GM19043 (cell line): Measurements from ENCODE around the gene ZBTB45.
"Not testable (repeated sequence)": the region's sequence is repeated elsewhere in the genome, so short reads cannot be mapped to it uniquely, and the experiment has no call there.

Experiments used
- ATAC-seq: cut with Tn5 transposase; IDR thresholded peaks from one replicate; pipeline ENCODE4 v1.9.1; 2021; ENCODE audit warnings: low read depth; ENCODE audit not compliant: unreplicated experiment

Gene ZBTB45

DNA sequence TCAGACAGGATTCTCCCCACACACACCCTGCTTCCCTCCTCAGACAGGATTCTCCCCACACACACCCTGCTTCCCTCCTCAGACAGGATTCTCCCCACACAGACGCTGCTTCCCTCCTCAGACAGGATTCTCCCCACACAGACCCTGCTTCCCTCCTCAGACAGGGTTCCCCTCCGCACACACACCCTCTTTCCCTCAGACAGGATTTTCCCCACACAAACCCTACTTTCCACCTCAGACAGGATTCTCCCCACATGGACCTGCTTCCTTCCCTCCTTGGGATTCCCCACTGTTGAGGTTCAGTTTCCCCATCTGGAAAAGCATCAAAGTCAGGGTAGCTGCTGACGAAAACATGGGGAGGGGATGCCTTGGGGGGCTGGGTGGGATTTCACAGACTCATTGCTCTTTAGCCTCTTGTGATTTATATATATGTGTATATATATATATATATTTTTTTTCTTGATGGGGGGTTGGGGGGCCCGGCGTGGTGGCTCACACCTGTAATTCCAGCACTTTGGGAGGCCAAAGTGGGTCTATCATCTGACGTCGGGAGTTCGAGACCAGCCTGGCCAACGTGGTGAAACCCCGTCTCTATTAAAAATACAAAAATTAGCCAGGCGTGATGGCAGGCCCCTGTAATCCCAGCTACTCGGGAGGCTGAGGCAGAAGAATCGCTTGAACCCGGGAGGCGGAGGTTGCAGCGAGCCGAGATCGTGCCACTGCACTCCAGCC, 23.2 kb upstream of the ZBTB45 start:
- not testable (repeated sequence) for ATAC-seq

DNA sequence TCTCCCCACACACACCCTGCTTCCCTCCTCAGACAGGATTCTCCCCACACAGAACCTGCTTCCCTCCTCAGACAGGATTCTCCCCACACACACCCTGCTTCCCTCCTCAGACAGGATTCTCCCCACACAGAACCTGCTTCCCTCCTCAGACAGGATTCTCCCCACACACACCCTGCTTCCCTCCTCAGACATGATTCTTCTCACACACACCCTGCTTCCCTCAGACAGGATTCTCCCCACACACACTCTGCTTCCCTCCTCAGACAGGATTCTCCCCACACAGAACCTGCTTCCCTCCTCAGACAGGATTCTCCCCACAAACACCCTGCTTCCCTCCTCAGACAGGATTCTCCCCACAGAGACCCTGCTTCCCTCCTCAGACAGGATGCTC, 19.6 kb upstream of the ZBTB45 start:
- ATAC-seq: not testable (repeated sequence)

DNA sequence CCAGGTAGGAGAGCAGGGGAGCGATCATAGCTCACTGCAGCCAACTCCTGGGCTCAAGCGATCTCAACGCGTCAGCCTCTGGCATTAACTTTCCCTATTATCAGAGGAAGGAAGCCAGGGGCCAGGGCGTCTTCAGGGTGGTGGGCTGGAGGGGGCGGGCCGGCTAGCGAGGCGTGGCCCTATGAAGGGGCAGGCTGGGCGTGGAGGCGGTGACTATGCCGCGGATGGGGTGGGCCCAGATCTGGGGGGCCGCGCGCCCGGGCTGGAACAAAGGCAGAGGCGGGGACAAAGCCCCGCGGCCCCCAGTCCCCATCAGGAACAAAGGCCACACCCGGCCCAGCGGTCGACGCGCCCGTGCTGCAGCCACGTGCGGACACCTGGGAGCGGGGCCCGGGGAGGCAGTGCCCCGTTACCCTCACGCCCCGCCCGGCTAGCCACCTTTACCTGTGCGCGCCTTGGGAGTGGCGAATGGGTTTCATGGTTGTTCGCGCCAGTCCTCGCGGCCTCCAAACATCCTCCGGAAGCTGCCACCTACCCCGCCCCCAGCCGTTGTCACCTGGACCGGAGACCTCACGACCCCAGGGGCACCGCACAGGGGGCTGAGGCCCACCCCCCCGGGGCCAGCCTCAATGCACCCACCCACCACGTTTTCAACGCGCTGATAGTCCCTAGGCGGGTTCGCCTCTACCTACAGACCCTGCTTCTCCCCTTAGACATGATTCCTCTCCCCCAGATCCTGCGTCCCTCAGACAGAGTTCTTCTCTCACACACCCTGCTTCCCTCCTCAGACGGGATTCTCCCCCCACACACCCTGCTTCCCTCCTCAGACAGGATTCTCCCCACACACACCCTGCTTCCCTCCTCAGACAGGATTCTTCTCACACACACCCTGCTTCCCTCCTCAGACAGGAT, 18.9 kb upstream of the ZBTB45 start:
- ATAC-seq: no peak

DNA sequence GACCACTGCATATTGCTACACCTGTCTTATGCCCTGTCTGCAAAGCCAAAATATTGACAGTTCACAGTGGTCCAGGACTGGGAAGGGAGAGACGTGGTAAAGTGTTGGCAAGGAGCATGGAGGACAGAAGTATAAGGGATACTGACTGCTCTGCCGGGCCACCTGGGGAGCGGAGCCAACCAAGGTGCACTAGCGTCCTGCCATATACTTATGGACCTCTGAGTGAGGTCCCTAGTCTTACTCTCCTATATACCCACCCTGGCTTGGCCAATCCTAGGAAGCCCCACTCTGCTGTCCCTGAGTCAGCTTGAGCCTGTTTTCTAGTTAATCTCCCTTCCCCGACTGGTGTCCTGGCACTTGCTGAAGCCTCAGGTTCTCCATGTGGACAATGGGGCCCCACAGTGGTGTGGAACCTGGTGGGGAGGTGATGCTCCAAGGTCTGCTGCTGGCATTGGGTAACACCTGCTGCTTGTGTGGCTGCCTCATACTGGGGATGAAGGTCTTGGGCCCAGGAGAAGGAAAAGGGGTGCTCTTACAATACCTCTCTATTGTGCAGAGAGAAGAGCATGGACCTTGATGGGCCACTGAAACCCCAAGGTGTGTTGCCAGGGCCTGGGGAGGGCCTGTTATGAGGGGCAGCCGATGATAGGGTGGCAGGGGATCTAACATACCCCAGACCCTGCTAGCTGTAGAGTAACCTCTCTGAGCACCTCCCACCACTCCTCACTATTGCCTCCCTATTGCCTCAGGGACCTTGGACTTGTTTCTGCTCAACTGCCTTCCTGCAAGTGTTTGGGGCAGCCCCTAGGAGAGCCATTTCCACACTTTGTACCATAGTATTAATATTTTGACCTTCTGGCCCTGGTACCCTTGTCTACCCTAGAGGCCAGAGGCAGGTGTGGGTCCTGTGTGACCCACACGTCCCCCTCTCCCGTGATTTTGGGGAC, 17.5 kb upstream of the ZBTB45 start:
- ATAC-seq: no peak

DNA sequence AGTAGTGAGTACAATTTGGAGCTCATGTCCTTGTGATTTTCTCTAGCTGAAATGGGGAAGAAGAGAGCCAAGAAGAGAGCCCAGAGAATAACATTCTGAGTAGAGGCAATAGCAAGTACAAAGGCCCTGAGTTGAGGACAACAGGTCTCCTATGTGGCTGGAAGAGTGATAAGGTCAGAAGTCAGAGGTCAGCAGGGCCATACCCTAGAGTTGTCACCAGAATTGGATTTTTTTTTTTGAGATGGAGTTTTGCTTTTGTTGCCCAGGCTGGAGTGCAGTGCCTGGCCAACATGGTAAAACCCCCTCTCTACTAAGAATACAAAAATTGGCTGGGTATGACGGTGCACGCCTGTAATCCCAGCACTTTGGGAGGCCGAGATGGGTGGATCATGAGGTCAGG, 16.2 kb upstream of the ZBTB45 start:
- no peak for ATAC-seq

DNA sequence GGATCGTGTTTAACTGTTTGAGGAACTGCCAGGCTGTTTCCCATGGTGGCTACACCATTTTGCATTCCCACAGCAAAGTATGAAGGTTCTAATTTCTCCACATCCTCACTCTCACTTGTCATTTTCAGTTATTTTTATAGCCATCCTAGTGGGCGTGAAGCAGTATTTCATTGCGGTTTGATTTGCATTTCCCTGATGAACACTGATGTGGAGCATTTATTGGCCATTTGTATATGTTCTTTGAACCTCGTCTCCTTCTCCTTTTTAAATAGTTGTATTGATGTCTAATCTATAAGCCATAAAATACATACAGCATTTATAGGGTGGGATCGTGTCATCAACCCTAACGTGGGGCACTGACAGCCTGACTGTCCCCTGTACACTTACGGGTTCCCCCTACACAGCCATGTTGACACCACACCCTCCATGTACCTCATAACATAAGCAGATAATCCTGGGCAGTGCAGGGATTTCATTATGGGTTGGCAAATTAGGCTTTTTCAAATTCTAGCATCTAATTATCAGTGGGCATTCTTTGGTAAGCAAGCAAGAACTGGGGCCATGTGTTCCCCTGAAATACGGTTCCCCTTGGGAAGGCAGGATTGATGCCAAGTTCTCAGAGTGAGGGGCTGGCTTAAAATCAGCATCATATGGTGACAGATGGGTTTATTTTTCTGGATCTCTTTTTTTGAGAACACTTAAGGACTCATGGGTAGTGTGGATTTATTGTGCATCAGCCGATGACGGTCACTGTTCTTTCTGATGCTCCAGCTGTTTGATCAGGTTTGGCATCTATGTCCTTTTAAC, 11.6 kb upstream of the ZBTB45 start:
- no peak for ATAC-seq

DNA sequence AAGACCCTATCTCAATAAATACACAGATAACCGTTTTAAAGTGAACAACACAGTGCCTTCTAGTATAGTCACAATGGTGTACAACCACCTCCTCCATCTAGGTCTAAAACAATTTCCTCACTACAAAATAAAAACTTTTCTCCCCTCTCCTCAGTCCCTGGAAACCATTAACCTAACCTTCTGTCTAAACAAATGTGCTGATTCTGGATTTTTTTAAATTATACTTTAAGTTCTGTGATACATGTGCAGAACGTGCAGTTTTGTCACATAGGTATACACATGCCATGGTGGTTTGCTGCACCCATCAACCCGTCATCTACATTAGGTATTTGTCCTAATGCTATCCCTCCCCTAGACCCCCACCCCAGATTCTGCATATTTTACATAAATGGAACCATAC, 9.8 kb upstream of the ZBTB45 start:
- ATAC-seq: no peak

DNA sequence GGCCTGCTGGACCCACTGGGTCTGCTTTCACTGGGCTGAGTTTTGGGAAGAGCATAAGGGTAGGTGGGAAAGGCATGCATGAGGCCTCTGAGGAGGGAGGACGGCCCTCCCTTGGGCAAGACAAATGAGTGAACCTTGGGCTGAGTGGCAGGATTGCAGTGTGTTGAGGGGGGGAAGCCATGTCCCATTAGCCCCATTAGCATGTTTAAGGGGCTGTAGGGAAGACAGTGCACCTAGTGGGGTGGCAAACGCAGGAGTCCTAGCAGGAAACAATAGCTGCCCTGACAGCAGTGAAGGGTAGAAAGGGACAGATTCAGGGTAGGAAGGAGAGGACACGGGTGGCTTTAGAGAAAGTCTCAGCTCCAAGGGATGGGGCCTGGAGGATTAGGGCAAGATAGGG, 3.1 kb upstream of the ZBTB45 start:
- no peak for ATAC-seq

DNA sequence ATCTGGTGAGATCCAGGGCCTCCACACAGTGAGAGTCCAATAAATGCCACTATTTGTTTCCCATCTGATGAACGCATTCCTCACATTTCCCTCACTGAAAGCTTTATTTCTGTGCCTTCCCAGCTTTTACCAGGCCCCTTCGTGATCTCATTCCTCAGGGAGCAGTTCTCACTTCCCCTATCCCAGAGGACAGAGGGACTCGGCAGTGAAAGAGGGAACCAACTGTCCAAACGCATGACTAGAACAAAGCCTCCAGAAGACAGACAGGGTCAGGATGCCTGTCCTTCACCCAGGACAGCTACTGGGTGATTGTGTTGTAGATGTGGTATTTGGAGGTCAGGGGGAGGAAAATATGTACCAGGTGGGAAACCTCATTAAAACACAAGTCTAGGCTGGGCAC, 2.0 kb upstream of the ZBTB45 start:
- no peak for ATAC-seq

DNA sequence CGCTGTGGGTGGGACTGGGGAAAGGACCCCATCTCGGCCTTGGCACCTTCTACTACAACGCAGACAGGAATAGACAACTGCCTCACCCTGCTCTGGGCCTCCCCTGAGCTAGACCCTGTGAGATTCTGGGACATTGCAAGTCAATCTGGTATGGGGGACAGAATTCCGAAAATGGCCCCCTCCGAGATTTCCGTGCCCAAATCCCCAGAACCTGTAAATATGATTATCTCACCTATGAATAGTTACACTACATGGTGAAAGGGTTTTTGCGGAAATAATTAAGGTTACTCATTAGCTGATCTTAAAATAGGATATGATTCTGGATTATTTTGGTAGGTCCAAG, 618 bp upstream of the ZBTB45 start:
- no peak for ATAC-seq

DNA sequence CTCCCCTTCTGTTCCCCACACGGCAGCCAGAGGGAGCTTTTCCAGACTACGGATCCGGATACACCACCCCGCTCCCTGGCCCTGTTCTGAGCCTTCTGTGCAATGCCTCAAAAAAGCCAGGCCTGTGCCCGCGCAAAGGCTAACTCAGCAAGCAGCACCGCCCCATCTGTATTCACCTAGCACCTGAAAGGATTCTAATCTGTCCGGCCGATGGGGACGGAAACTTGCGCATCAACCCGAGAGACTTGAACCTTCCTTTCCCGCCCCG, 589 bp downstream of the ZBTB45 start:
- no peak for ATAC-seq

DNA sequence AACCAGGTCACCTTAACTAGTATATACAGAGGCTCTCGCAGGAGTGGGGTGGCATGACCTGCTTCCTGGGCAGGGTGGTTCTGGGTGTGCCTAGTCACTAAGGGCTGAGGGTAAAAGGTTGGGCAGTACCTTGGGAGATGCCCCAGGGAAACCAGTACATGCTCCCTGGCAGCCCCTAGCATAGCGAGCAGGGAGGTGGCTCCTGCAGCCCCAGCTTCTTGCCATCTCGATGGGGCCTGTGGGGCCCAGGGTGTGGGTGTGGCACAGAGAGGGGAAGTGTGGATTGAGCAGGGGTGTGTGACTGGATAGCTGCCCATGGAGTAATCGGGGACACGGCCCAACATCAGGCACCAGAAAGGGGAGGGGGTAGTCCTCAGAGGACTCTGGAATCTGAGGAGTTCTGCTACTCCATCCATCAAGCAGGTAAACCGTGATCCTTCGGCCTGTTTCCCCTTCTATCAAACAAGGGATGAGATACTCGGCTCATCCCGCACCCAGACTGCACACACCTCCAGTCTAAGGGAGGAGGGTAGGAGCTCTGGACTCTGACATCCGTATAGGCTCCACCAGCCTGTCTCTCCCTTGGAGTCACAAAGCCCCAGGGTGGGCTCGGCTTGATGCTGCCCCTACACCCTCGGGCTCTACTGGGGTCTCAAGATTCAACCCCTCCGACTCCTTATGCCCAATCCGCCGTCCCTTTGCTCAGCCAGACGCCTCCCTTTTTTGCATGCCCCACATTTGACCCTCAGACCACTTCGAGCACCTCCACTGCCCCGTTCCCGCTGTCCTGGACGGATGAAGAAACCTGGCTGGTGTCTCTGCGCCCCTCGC, 1.1 kb downstream of the ZBTB45 start:
- ATAC-seq: no peak

DNA sequence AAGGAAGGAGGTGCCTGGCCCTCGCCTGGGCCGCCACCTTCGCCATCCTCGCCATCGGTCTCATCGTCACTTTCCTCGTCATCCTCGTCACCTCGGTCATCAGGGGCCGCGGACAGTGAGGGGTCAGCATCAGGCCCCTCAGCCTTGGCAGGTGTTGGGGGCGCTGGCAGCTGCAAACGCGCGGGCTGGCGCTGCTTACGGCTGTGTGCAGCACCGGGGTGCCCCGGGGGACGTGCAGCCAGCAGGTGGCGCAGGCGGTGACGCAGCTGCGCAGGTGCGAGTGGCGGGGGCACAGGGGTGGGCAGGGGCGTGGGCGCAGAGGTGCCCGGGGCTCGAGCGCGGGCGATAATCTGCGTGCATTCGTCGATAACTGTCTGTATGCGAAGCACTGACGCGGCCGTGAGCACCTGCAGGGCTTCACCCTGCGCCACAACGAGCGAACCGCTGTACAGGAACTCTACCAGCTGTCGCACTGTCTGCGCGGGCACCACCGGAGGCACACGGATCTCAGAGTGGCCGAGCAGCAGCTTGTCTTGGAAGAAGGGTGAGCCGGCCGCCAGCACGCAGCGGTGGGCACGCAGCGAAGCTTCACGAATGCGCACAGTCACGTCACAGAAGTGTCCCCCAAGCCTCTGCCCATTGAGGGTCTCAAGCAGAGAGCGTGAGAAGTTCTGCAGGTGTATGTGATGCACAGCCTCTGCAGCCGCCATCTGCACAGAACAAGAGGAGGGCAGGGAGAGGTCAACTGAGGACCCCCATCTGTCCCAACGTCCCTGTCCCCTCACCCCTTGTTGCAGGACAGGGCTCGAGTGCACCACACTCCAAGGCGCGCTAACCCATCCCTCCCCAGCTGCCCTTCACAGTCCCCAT, 2.4 kb downstream of the ZBTB45 start:
- ATAC-seq: no peak

DNA sequence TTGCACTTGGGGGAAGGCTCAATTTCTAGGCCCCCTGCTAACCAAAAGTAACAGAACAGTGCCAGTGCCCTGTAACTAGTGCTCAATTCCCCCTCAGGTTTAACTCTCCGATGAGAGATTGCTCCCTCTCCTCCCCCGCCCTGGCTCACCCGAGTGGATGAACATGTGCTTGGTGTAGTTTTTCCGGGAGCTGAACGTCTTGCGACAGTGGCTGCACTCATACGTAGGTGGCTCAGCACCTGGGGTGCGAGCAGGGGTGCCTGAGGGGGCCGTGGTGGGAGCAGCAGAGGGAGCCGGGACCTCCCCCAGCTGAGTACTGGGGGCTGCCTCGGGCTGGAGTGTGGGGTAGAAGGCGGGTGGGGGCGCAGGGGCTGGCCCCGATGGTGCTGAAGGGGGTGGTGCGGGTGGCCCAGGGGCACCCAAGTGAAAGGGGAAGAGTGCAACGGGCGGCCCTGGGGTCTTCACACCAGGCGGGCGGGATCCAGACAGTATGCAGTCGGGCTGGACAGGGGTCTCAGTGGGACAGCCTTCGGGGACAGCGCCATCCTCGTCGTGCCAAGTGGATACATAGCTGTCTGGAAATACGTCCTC, 3.3 kb downstream of the ZBTB45 start:
- ATAC-seq: no peak

DNA sequence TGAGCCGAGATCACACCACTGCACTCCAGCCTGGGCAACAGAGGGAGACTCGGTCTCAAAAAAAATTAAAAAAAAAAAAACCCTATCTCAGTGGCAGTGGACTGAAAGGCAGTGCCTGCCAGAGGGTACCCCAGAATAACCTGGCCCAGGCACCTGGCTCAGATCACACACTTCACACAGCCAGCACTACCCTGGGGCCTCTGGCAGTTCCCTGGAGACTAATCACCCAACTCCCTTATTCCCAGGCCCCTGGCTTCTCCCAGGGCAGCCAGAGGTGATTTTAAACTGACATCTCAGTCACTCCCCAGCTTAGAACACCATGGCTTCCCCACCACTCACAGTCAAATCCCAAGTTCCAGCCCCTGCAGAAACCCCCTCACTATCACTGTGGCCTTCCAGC, 4.4 kb downstream of the ZBTB45 start:
- ATAC-seq: no peak

DNA sequence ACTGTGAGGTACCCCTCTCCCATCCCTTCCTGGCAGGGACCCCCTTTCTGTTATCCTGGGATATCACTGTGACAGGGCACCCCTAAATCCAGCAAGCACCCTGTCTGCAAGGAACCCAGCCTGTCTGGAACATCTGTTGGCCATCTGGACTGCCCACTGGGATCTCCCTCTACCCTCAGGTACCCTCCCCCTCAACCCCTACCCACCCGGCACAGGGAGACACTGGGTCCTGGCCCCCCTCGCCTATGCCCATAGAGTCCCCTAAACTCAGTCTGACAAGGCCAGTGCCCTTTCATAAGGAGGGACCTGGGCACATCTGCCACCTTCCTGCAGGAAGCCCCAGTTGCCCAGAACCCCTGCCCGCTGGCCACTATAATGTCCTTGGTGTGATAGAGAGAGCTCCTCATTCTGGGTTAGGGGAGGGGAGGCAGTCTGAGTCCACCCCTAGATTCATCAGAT, 5.0 kb downstream of the ZBTB45 start:
- no peak for ATAC-seq

DNA sequence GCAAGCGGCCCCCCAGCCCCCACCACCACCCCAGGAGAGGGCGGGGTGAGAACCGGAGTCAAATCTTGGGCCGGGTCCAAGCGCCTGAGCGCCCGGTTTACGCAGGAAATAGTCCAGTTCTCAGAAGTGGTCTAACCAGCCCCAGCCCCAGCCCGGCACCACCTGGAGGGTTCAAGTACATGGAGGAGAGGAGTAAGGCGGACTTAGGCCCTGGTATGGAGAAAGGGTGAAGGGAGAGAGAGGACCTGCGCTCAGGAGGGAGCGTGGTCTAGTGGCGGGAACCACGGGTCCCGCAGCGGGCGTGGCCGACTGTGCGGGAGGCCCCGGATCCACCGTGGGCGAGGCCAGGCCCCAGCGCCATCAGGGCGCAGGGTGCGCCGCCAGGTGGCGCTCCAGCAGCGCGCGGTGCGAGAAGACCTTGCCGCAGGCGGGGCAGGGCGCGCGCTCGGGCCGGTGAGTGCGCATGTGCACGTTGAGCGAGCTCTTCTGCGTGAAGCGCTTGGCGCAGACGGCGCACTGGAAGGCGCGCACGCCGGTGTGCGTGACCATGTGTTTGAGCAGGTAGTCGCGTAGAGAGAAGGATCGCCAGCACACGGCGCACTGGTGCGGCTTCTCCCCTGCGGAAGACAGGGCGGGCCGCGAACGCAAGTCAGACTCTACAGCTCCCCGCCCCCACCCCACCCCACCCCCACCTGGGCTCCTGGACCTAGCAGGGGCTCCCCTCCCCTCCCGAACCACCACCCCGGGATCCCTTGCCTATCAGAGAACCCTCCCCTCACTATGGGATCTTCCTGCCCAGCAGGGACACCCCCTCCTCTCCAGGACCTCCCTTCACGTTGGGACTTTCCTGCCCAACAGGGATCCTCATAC, 5.7 kb downstream of the ZBTB45 start:
- peak; percentile 59 for ATAC-seq
